Vagina (tissue), 2 donors: ENCODE measurements around the gene MORC2.

Experiments used
- POLR2A ChIP-seq, 2 donors: fragments of 450-650 bp; IDR thresholded peaks; one replicate each; pipeline ENCODE4 v1.6.1; 2017; ENCODE audit warnings: antibody characterized with exemption in 2 of 2, mild to moderate bottlenecking in 2 of 2, moderate library complexity in 2 of 2
- POLR2AphosphoS5 ChIP-seq, 2 donors: sonication (generic); formaldehyde crosslinking; IDR thresholded peaks; one replicate each; pipeline ENCODE4 v1.9.0; 2017; ENCODE audit warnings: antibody characterized with exemption in 2 of 2, mild to moderate bottlenecking in 2 of 2, low read depth in 1 of 2; ENCODE audit not compliant: insufficient read depth in 1 of 2
- TF ChIP-seq, protein P1 (sequence below), 3 experiments: fragments of 450-650 bp in 2 of 3; fragments of 200-600 bp in 1 of 3; sonication (generic) in 1 of 3; IDR thresholded peaks; one replicate each; pipeline ENCODE4 v1.5.1; 2017 to 2019; ENCODE audit warnings: antibody characterized with exemption in 3 of 3, mild to moderate bottlenecking in 2 of 3, moderate library complexity in 2 of 3

DNA sequence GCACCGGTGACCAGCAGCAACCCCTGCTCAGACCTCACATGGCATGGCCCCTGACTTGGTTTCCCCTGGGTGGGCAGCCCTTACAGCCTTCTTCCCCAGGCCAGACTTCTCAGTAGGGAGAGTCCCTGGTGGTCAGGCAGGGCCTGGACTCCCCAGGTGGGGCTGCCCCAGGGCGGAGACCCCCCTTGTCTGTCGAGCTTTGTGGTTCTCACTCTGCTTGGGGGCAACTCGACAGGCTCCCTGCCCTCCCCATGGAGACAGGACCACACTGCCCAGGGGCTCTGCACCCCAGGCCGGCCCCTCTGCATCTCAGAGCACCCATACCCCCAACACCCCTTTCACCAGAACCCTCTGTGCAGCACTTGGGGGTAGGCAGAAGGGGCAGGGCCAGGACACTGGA is 87.7 kb downstream of the MORC2 start:
- TF ChIP-seq, protein P1, sequence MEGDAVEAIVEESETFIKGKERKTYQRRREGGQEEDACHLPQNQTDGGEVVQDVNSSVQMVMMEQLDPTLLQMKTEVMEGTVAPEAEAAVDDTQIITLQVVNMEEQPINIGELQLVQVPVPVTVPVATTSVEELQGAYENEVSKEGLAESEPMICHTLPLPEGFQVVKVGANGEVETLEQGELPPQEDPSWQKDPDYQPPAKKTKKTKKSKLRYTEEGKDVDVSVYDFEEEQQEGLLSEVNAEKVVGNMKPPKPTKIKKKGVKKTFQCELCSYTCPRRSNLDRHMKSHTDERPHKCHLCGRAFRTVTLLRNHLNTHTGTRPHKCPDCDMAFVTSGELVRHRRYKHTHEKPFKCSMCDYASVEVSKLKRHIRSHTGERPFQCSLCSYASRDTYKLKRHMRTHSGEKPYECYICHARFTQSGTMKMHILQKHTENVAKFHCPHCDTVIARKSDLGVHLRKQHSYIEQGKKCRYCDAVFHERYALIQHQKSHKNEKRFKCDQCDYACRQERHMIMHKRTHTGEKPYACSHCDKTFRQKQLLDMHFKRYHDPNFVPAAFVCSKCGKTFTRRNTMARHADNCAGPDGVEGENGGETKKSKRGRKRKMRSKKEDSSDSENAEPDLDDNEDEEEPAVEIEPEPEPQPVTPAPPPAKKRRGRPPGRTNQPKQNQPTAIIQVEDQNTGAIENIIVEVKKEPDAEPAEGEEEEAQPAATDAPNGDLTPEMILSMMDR (IDR thresholded peaks at IDR 0.05) = no peak
- TF ChIP-seq POLR2AphosphoS5 (IDR thresholded peaks at IDR 0.05; ENCODE audit: insufficient read depth in 1 of 2, low read depth in 1 of 2) (no peak), POLR2A (IDR thresholded peaks at IDR 0.05) (no peak)
